IMR-90 (cell line): ENCODE results near the gene SLC35F3.

Experiments
- CEBPB ChIP-seq: IDR thresholded peaks from 2 replicates; pipeline ENCODE4 v1.6.1; 2012; ENCODE audit warnings: low read depth, low read length, improper control_type of control experiment
- CTCF ChIP-seq: conservative IDR thresholded peaks from 2 replicates; pipeline ENCODE4 v1.5.1; 2012; ENCODE audit warnings: mild to moderate bottlenecking, low read depth, low read length, improper control_type of control experiment
- ELK1 ChIP-seq: fragments of 150-350 bp; IDR thresholded peaks from 2 replicates; pipeline ENCODE4 v1.6.1; 2016; ENCODE audit warnings: low read depth, mild to moderate bottlenecking, low read length, moderate library complexity, borderline replicate concordance
- FOS ChIP-seq: fragments of 150-350 bp; IDR thresholded peaks from 2 replicates; pipeline ENCODE4 v1.6.1; 2016; ENCODE audit warnings: low read depth, low read length
- MXI1 ChIP-seq: IDR thresholded peaks from 2 replicates; pipeline ENCODE4 v1.6.1; 2012; ENCODE audit warnings: low read depth, mild to moderate bottlenecking, low read length, moderate library complexity, borderline replicate concordance
- NFE2L2 ChIP-seq: fragments of 150-350 bp; IDR thresholded peaks from 2 replicates; pipeline ENCODE4 v1.6.1; 2016; ENCODE audit warnings: low read depth, mild to moderate bottlenecking, low read length
- POLR2A ChIP-seq: IDR thresholded peaks from 2 replicates; pipeline ENCODE4 v1.6.1; 2012; ENCODE audit warnings: mild to moderate bottlenecking, low read depth, low read length
- USF2 ChIP-seq: fragments of 150-350 bp; IDR thresholded peaks from 2 replicates; pipeline ENCODE4 v1.6.1; 2017; ENCODE audit warnings: mild to moderate bottlenecking, antibody characterized with exemption, low read length, low read depth

GRCh38 chr1:233946724-233947123, 42.2 kb downstream of the SLC35F3 start:
- no peak for TF ChIP-seq CTCF
- TF ChIP-seq CEBPB: no peak
- TF ChIP-seq NFE2L2: no peak
- no peak for TF ChIP-seq ELK1
- TF ChIP-seq POLR2A: no peak
- no peak for TF ChIP-seq USF2
- TF ChIP-seq MXI1: no peak
- TF ChIP-seq FOS: no peak
